M059J (cell line): ENCODE data around the gene DIP2B. TPM values are rescaled to one million over a fixed set of nuclear protein-coding genes. Genes with fewer than 3 reads are reported as not detected.

Source experiments
- DNase-seq: peaks from one replicate; pipeline ENCODE4 v3.0.0-alpha.2; 2012; ENCODE audit warnings: low read depth
- total RNA-seq: library from RNA; depleted of rRNA; stranded (reverse); fragments of >200 nt; shearing (Covaris generic); gene quantifications from 2 replicates; pipeline ENCODE4 v1.2.3, GENCODE V29; 2014

The DIP2B gene
- total RNA-seq, 1 experiment from 2014 or later, result 22.0 TPM

DNA sequence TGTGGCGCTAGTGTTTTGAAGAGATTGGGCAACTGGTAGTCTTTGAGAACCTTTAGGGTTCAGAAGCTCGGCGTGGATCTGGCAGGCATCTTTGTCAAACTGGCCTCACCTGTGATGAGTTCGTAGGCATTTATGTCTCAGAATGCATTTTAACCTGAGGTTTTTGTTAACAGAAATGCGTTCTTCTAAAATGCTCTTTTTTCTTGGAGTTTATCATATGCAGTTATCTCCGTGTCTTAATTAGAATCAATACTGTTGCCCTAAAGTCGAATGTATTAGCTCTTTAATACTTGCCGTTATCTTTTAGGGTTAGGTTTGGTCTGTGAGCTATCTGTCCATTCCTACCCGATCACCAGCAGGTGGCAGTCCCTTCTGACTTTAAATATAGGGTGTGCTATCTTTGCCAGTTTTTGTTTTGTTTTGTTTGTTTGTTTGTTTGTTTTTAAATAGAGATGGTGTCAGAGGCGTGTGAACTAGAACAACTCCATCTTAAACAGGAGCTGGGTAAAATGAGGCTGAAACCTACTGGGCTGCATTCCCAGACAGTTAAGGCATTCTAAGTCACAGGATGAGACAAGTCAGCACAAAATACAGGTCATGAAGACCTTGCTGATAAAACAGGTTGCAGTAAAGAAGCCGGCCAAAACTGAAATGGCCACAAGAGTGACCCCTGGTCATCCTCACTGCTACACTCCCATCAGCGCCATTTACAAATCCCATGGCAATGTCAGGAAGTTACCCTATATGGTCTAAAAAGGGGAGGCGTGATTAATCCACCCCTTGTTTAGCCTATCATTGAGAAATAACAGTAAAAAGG lies 260.5 kb downstream of the DIP2B start:
- peak; percentile 62 for DNase-seq

GRCh38 chr12:50768391-50768790 lies 263.6 kb downstream of the DIP2B start:
- DNase-seq, result no peak

DNA sequence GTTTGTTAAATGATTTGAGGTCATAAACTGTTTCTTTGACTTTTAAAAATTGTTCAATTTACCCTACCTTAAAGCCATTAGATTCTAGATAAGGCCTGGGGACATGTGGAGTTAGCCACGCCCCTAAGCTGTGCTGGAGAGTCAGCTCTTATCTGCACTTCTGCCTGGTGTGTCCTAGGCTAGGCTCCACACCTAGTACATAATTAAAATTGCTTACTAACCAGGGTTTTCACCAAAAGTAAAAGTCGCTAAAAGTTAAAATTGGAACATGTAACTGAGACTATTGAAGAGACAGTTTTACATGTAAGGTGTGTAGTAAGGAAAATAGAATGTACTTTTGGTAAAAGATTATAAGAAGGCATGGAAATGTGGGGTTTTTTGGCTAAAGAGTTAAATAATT lies 264.0 kb downstream of the DIP2B start:
- peak; percentile 32 for DNase-seq

GRCh38 chr12:50771409-50771808 lies 266.6 kb downstream of the DIP2B start:
- DNase-seq, result no peak

DNA sequence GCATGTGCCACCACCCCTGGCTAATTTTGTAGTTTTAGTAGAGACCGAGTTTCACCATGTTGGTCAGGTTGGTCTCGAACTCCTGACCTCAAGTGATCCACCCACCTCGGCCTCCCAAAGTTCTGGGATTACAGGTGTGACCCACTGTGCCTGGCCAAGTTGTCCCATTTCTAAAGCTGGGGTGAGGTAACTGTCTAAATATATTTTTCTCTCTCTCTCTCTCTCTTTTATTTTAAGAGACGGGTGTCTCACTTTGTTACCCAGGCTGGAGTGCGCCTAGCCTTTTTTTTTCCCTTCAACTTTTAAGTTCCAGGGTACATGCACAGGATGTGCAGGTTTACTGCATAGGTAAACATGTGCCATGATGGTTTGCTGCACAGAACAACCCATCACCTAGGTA lies 267.7 kb downstream of the DIP2B start:
- DNase-seq, result no peak

GRCh38 chr12:50772877-50773276 lies 268.1 kb downstream of the DIP2B start:
- no peak for DNase-seq

DNA sequence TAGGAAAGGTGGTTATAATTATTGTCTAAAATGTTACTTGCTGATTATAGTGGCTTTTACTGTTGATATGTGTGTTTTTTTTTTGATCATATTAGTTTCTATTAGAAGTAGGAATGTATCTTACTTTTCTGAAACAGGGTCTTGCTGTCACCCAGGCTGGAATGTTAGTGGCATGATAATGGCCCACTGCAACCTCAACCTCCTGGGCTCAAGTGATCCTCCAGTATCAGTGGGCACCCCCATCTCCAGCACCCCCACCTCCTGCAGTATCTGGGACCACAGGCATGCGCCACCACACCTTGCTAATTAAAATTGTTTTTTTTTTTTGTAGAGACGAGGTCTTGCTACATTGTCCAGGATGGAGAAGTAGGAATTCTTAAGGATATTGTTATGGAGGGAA lies 270.5 kb downstream of the DIP2B start:
- DNase-seq, result no peak

- no peak for DNase-seq
These were observed 272.3 kb downstream of the DIP2B start for GRCh38 chr12:50776749-50777728.

DNA sequence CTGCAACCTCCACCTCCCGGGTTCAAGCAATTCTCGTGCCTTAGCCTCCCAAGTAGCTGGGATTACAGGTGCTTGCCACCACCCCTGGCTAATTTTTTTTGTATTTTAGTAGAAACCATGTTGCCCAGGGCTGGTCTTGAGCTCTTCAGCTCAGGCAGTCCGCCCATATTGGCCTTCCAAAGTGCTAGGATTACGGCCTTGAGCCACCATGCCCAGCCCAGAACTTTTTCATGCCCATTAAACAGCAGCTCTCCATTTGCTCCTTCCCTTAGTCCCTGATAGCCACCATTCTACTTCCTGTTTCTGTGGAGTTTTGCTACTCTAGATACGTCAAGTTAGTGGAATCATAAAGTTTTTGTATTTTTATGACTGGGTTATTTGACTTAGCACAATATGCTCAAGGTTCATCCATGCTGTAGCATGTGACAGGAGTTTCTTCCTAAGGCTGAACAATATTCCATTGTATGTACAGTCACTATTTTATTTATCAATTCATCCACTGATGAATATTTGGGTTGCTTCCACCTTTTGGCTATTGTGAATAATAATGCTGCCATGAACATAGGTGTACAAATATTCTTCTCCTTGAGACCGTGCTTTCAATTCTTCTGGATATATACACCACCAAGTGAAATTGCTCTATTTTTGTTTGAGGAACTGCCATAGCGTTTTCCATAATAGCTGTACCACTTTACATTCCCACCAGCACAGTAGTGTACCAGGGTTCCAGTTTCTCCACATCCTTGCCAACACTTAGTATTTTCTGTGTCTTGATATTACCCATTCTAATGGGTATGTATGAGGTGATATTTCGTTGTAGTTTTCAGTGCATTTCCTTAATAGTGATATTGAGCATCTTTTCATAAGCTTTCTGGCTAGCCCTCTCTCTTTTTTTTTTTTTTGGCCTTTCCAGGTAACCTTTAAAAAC lies 274.1 kb downstream of the DIP2B start:
- no peak for DNase-seq

DNA sequence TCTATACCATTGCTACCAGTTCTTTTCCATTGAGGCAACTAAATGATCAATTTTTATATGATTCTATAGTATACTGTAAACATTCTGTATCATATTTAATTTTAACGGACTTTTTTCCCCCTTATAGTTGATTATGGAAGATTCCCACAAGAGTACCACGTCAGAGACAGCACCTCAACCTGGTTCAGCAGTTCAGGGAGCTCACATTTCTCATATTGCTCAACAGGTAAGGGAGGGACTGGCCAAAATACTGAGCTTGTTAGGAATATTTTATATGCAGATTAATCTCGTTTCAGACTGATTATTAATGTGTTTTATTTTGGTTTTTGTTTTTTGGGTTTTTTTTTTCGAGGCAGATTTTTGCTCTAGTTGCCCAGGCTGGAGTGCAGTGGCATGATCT lies 275.2 kb downstream of the DIP2B start:
- DNase-seq, result no peak

- no peak for DNase-seq
These were observed 279.7 kb downstream of the DIP2B start for GRCh38 chr12:50784501-50784900.

DNA sequence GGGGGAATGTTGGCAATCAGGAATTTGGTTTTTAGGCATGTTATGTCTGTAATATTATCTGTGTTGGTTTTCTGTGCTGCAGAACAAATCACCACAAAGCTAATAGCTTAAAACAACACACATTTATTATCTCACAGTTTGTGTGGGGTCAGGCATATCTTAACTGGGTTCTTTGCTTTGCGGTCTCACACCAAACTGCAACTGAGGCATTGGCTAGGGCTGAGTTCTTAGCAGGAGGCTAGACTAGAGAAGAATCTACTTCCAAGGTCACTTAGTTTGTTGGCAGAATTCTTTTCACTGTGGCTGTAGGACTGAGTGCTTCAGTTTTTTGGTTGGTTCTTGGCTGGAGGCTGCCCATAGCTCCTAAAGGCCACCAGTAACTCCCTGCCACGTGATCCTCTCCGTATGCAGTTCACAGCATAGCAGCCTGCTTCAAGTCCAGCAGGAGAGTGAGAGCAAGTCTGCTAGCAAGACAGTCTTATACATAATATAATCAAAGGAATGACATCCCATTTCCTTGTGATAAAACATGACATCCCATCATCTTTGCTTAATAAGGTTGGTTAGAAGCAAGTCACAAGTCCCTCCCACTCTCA lies 280.7 kb downstream of the DIP2B start:
- DNase-seq, result peak; percentile 17

GRCh38 chr12:50786498-50787231 lies 281.9 kb downstream of the DIP2B start:
- peak; percentile 98 for DNase-seq

DNA sequence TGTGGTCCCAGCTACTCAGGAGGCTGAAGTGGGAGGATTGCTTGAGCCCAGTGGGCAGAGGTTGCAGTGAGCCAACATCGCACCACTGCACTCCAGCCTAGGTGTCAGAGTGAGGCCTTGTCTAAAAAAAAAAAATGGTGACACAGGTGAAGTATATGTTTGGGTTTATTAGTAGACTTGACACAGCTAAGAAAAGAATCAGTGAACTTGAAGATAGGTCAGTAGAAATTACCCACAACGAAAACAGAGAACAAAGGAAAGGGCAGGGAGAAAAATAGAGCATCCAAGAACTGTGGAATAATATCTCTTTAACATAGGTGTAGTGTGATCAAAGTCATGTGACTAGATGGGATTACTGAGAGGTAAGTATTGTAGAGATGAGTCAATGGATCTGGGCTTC lies 282.8 kb downstream of the DIP2B start:
- DNase-seq, result no peak

DNA sequence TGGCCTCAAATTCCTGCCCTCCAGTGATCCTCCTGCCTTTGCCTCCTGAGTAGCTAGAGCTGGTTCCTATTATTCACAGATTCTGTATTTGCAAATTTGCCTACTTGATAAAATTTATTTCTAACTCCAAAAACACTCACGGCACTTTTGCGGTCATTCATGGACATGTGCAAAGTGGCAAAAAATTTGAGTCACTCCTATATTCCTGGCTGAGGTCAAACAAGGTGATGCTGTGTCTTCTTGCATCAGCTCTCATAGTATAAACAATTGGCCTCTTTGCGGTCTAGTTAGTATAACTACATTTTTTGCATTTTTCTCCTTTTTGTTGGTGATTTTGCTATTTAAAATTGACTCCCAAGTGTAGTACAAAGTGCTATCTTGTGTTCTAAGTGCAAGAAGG lies 283.8 kb downstream of the DIP2B start:
- DNase-seq, result peak; percentile 98

GRCh38 chr12:50790081-50790480 lies 285.3 kb downstream of the DIP2B start:
- peak; percentile 37 for DNase-seq
